RKO (cell line): Measurements from ENCODE around the gene SLC44A5.
"Not testable (repeated sequence)": the region's sequence is repeated elsewhere in the genome, so short reads cannot be mapped to it uniquely, and the experiment has no call there.

Experiments
- DNase-seq: peaks from one replicate; pipeline ENCODE4 v3.0.0-alpha.2; 2016; ENCODE audit warnings: low spot score

SLC44A5 gene

GRCh38 chr1:75520862-75521475, 89.9 kb downstream of the SLC44A5 start:
- DNase-seq, result no peak

GRCh38 chr1:75519651-75520427, 91.1 kb downstream of the SLC44A5 start:
- DNase-seq, result no peak

GRCh38 chr1:75518686-75519085, 92.2 kb downstream of the SLC44A5 start:
- DNase-seq, result no peak

GRCh38 chr1:75514270-75514669, 96.6 kb downstream of the SLC44A5 start:
- DNase-seq, result no peak

- DNase-seq, result no peak
These were observed 103.9 kb downstream of the SLC44A5 start for GRCh38 chr1:75506976-75507375.

- no peak for DNase-seq
These were observed 107.5 kb downstream of the SLC44A5 start for GRCh38 chr1:75503221-75503974.

- peak; percentile 15 for DNase-seq
These were observed 108.1 kb downstream of the SLC44A5 start for GRCh38 chr1:75502776-75503175.

GRCh38 chr1:75501577-75502295, 109.2 kb downstream of the SLC44A5 start:
- no peak for DNase-seq

GRCh38 chr1:75492011-75492410, 118.9 kb downstream of the SLC44A5 start:
- no peak for DNase-seq

- no peak for DNase-seq
These were observed 123.5 kb downstream of the SLC44A5 start for GRCh38 chr1:75487399-75487798.

GRCh38 chr1:75484789-75485188, 126.1 kb downstream of the SLC44A5 start:
- no peak for DNase-seq

GRCh38 chr1:75482951-75483350, 128.0 kb downstream of the SLC44A5 start:
- DNase-seq, result no peak

- not testable (repeated sequence) for DNase-seq
These were observed 134.4 kb downstream of the SLC44A5 start for GRCh38 chr1:75476486-75476885.

GRCh38 chr1:75475696-75476095, 135.2 kb downstream of the SLC44A5 start:
- no peak for DNase-seq

- DNase-seq, result no peak
These were observed 137.8 kb downstream of the SLC44A5 start for GRCh38 chr1:75472971-75473603.

GRCh38 chr1:75472089-75472970, 138.6 kb downstream of the SLC44A5 start:
- no peak for DNase-seq

GRCh38 chr1:75471252-75471651, 139.7 kb downstream of the SLC44A5 start:
- no peak for DNase-seq

GRCh38 chr1:75470448-75470847, 140.5 kb downstream of the SLC44A5 start:
- no peak for DNase-seq

GRCh38 chr1:75469586-75470173, 141.2 kb downstream of the SLC44A5 start:
- no peak for DNase-seq

GRCh38 chr1:75461808-75462325, 149.0 kb downstream of the SLC44A5 start:
- DNase-seq, result no peak
